ENCODE results near the gene PTPRD.

Gene PTPRD

DNA sequence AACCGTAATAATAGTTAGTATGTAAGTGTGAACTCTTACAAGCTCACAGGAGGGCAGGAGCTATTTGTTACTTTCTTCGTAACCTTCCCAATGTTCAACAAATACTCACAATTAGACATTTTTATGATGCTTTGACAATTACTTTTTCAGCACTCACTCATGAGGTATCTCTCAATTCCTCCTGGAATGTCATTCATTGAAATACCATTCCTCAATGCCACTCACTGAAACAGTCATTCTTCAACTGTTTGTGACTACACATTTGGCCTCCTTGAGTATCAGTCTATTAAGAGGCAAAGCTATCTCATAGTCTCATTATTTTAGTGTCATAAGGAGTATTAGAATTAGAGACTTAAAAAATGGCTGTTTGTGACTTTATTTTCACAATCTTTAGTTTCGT is 2079.1 kb downstream of the PTPRD start:
- no peak for DNase-seq

DNA sequence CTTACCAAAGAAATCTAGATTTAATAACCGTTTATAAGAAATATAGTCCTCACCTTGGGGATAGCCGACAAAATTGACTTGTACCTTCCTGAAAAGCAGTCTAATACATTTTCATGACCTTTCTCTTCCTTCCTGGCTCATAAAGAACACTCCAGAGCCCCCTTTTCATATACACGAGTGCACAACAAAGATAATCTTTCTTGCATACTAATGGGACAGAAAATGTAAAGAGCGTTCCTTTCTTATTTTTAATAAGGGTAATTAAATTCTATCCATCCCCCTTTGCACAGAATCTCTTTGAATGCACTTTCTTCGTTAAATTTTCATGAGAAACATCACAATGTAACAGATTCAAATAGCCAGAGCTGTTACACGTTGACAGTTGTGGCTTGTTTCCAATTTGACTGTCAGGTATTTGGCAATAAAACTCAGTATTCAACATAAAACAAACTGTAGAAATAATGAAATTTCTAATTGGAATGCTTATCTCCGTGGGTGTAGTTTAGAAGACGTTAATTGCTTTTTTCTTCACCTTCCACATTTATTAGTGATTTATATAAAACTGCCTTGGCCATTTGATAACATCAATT is 2080.9 kb downstream of the PTPRD start:
- no peak for DNase-seq

DNA sequence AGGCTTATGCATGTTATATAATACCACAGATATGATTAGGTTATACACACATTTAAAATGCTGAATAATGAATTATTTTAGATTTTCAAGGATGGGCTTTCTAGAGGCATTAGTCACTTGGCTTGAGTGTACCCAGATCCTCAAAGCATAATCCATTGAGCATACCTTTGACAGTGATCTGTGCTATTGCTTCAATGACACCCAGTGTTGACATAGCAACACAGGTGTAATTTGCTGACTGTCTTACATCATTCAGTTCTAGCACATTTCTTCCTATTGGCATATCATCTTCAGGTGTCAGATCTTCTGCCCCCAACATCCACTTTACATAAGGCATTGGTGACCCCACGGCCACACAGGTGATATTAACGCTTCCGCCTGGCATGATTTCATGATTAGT is 2091.7 kb downstream of the PTPRD start:
- no peak for DNase-seq

DNA sequence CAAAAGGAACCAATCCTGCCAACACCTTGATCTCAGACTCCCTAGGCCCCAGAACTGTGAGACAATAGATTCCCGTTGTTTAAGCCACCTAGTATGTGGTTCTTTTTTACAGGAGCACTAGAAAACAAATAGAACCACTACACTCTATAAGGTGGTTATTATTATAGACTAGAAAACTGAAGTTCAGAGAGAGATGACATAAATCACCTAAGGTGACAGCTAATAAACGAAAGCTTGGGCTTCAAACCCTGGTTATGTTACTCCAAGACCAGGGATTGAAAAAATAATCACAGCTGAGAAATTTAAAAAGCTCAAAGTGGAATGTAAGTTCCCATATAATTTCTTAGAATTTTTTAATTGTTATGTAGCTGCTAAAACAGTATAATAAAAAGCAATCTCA is 2097.1 kb downstream of the PTPRD start:
- no peak for DNase-seq

DNA sequence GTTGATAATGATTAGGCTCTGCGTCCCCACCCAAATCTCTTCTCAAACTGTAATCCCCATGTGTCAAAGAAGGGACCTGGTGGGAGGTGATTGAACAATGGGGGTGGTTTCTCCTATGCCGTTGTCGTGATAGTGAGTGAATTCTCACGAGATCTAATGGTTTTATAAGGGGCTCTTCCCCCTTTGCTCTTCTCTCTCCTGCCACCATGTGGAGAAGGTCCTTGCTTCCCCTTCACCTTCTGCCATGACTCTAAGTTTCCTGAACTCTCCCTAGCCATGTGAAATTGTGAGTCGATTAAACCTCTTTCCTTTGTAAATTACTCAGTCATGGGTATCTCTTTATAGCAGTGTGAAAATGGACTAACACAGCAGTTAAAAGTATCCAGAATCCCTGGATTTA is 2098.0 kb downstream of the PTPRD start:
- DNase-seq, result no peak

DNA sequence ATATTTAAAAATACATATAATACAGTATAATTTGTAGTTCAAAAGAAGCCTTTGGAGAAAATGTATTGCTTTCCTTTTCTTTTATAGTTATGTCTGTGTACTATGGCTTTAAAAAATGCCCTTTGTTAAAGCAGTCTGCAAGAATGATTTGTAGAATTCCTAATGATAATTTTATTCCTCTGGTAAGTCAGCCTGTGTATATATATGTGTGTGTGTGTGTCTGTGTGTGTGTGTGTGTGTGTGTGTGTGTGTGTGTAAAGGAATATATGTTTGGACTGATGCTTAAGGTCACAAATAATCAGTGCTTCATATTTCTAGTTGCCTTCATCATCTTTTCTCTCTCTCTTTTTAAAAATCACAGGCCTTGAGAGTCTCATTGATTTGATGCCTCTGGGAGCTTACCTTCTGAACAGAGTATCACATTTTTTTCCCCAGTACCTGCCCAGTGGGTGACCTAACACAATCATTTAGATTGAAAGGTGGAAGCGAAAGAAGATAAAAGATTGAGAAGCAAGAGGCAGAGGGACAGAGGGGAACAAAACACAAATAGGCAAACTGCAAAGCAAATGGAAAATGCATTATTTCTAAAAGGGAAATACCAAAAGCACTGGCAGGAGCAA is 2104.0 kb downstream of the PTPRD start:
- DNase-seq, result no peak

DNA sequence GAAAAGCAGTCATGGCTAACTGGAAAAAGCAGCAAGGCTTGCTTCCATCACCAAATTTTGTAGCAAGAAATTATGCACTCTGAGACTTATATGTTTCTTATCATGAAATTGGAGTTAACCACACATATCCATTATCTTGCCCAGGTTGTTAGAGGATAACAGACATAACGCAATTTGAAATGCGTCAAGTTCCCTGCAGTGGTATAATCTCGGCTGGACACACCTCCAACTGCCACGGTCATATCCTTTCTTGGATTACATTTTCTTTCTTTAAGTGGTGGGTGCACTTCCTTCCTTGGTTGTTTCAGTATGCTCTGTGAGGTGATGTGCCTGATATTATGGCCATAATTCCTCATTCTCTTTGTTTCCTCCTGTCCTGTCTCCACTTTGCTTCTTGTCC is 2118.2 kb downstream of the PTPRD start:
- DNase-seq, result no peak

DNA sequence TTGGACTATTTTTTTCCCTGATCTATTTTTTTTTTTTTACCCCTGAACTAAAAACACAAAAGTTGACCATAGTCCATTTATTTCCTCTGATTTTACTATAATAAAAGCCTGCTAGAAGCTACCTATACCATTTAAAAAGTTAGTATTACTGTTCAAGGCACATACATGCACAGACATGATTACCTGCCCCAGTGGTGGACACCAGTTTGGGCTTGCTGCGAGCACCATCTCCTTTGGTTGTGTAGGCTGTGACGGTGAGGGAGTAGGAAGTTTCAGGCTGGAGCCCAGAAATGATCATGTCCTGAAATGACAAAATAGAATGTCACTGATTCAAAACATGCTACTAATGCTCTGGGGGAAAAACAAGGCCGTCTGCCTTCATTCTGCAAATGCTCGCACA is 2120.1 kb downstream of the PTPRD start:
- no peak for DNase-seq

DNA sequence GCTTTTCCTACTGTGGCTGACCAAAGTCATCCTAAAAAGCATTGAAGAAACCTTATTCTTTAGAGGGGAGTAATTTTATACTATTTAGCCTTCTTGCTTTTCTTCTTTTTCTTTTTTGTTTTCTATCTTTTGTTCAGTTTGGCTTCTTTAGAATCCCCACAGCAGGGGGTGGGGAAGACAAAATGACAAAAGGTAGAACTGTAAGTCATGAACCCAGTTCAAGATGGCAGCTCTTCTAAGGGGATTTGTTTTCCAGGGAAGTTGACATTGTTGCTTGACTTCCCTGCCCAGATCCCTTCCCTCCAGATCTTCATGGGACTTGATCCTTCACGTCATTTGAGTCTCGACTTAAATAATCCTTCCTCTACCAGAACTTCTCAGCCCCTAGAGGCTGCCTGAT is 2120.8 kb downstream of the PTPRD start:
- DNase-seq, result no peak

DNA sequence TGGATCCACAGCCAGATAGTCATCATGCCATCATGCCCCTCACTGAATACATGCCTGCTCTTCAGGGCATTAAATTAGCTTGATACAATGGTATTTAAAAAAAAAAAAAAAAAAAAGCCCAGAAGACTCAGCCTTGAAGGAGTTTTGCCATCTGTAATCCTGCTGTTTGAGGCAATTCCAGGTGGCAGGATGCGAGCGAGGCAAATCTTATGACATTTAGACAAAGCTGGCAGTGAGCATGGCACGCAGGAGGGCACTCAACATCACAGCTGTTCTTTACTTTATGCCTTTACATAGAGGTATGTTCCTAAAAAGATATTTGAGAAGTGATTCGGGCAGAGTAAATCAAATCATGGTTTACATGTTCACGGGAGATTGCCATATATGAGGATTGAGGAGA is 2121.2 kb downstream of the PTPRD start:
- no peak for DNase-seq

DNA sequence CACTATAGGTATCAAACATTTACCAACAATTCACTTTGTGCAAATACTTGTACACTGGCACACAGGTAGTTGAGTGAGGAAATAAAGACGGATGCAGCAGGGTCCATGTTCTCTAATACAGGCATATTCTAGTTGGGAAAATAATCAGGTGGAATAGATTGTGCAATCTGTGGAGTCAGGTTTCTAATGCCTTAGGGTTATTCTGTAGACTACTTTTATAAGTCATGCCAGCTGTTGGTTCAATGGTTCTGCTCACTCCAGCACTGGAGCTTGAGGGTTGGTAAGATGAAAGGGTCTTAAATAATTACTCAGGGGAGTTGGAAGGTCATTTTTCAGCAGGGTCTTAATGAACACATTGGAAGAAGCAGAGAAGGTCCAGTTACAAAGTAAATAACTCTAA is 2123.0 kb downstream of the PTPRD start:
- DNase-seq, result no peak

DNA sequence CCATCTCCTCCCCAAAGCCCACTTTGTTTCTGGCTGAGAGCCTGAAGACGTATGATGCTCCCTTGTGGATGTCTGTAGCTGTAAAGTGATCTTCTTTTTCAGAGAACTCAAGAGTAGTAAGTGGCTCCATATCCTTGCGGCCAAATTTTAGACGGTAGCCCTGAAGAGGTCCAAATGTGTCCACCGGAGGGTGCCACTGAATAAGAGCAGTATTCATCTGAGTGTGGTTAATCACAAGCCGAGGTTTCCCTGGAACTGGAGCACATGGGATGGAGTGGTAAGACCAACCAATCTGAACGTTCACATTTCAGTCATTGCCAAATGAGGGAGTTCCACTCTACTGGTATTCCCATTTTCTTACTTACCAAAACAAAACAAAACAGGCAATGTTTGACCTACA is 2126.7 kb downstream of the PTPRD start:
- DNase-seq, result no peak

DNA sequence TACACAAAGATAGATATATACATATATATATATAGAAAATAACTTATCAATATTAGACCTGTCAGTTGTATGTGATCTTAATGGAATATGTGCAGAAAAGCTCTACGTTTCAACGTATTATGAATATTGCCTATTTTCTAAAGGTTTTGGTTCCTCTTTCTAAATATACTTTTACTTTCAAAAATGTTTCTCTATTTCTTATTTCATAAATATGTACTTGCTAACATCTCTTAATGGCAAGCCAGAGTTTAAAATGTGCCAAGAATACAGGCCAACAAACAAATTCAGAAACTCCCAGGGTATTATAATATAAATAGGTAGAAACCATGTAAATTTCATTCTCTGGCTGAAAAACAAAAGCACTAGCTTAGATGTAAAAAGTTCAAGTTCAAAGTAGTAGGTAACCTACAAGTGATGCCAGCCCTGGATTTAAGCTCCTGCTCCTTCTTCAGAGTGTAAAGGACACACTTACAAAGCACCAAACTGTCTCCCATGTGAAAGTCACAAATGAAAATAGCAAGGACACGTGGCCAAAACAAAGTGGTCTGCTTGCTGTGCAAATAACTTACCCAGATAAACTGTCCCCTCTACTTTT is 2128.1 kb downstream of the PTPRD start:
- DNase-seq, result no peak

DNA sequence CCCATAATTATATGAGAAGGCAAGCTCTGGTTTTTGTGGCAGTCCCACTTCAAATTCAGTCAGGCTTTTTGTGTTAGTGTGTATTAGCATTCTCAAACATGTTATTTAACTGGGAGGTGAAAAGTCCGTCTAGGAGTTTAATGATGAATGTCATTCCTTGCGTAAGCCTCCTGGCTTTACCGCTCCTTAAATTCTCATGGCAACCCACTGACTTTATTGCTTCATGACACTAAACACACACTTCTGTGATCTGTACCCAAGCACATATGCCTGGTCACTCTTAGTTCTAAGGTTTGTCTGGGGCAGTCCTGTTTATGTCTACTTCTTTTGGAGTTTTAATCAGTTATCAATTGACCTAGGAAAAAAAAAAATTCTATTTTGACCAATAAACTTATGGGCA is 2135.4 kb downstream of the PTPRD start:
- DNase-seq, result no peak

DNA sequence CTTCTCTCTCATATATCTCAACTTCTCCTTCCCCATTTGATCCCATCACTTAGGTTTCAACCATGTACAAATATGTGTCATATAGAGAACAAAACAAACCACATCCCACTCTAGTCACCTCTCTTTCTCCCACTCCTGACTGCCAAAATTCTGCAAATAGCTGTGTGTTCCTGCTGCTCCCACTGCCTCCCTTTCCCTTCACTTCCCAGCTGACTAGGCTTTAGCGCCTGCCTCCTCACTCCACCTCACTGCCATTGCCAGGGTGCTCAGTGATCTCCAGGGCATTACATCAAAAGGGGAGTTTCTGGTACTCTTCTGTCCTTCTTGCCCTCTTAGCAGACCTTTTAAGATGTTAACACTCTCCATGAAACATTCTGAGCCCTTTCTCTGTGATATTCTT is 2137.9 kb downstream of the PTPRD start:
- no peak for DNase-seq

DNA sequence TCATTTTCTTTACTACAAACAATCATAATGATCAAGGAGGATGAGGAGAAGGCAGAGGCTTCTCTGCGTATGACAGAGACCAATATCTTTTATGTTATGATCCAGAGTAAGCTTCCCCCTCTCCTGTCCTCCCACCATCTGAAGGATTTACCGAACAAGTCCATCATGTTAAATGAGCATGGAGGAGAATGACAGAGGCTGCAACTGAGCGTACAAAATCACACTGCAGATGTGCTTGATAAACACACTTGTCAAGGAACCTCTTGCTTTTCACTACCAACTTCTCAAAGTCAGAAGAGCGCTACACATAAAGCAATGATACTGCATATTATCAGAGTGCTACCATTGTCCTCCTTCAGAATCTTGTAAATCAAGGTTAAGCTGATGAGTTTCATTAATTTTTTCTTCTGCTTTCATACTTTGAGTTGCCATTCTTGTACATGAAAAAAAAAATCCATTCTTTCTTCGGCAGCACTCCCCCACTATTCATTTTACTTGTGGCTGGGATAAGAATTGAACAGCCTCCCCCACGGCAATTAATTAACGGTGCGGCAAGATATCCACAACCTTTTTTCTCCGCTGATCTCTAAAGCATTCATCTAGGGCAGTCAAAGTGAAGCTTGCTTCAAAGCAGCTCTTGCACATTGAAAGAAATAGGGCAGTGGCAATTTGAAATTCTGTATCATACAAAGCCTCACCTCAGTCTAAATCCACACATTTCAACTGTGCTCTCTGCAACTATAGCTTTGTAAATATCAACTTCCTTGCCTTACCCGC is 2139.4 kb downstream of the PTPRD start:
- DNase-seq, result no peak

DNA sequence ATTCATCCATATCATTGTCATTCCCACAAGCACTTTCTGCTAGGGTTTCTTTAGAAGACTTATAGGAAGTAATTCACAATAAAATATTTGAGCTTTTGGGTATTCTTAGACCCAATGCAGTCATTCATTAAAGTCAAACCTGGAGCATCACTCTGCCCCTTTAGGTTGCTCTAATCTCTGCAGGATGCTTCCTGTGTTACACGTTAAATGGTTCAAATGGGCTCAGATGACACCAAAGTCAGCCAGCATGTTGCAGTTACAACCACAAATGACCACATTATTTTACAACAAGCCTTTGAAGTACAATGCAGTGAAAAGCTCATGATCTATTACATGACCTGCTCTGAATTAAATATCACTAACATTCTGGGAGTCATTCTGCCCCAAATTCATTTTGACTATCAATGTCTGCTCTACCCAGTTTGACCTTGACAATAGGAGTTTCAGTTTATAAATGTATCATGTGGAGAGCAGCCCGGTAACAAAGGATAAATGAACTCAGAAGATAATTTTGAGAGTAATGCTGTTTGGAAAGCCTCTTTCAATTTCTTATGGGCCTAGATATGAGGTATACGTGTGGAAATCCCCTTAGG is 2144.7 kb downstream of the PTPRD start:
- DNase-seq, result no peak

DNA sequence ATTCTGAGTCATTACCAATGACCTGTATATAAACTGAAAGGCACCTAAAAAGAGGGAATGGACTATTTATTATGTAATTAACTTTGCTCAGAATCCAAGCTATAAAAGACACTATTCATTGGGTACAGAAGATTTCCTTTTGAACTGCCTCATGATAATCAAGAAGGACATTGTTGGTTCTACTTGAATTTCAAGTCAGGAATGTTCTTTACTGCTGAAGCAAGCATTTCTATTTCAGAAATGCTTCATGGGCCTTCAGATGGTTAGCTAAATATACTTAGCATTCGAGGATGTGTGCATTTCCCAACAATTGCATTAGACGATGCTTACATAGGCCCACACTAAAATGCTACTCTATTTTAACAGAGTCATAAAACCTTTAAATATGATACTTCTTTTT is 2155.0 kb downstream of the PTPRD start:
- no peak for DNase-seq

DNA sequence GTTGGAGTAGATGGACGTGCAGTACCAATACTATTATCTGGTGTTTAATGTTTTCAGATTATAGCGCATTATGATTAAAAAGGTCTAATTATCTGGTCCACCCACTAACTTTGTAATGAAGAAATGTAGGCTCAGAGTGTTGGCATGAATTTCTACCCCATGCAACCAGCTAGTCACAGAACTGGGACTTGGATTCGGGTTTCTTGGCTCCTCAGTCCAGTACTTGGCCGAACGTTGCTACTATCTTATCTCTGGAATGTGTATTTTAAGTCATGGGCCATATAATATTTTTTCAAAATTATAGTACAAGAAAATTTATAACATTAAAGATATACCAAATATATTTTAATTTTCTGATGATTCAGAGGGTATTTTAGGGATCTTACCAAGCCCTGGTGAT is 2155.7 kb downstream of the PTPRD start:
- no peak for DNase-seq

DNA sequence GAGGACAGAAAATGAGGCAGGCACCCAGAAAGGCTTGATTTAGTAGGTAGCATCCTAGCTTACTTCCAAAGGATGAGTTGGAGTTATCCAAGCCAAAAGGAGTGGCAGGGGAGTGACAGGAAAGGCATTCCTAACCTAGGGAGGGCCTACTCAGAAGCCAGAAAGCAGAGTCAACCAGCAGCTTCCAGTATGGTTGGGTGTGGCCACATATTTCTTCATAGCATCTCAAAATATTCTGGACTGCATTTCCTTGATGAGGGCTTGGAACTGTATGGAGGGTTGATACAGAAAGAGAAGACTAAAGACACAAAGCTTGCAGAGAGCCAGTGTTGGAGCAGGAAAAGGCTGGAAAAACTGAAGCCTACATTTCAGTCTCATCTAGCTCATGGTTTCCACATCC is 2156.5 kb downstream of the PTPRD start:
- DNase-seq, result no peak

DNA sequence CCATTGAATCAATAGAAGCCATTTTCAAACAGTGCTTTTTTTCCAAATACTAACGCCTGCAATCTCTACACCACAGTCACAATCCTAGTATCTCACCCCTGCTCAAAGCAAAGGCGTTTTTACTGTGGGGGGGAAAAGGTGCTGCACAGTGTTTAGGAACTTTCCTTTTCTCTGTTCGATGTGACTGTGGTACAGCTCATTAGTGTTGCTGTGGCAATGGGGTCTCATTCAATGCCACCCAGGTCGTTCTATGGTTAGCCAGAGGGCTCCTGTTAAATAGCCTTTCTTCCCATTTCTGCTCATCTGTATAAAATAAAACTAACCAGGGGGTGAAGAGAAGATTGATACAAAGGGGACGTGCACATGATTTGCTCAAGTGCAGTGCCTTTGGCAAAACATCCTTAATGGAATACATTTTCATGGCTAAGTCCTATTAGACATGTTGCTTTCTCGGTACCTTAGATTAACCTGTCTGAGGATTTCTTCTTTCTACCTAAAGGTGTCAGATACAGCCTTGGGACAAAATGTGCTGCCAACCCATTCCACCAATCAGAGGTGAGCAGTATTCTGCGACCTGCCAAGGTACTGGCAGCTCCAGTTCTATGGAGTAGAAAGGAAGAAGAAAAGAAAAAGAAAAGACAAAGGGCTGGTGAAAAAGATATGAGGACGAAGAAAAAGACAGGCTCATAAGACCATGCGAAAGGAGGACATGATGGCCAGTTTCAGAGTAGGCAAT is 2161.8 kb downstream of the PTPRD start:
- no peak for DNase-seq

DNA sequence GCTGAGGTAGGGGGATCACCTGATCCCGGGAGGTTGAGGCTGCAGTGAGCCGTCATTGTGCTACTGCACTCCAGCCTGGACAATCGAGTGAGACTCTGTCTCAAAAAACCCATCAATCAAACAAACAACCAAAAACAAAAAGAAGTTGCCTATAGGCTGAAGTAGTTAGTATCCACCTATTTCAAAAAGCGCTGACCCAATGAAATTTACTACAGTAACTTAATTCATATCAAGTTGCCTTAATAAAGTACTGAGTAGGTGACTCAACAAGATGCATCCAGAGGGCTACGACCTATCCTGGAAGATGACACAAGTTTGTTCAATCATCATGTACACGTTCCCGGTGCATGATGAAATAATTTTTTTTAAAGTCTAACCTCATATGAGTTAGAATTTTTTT is 2164.6 kb downstream of the PTPRD start:
- no peak for DNase-seq

DNA sequence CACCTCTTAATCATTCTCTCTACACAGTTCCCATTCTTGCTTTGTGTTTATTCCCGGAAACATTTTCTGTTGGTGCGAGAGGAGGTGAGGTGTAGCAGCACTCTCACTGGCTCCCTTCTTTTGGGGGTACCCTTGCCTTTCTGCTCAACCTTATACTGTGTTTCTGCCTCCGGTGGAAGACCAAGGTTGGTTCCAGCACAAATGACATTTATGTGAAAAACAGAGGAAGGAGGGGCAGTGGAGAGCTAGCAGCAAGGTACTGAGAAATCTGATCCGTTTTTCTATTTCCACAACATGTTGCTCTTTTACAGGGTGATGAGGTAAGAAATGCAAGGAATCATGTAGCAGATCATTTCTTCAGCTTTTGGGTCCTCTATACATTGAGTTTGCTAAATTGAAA is 2165.2 kb downstream of the PTPRD start:
- DNase-seq, result no peak
